Measurements from ENCODE around the gene ZNF417.

- TF ChIP-seq POLR2A (IDR thresholded peaks at IDR 0.05) (peak in 1 of 2 donors; percentile 64), CTCF (IDR thresholded peaks at IDR 0.05) (peak in 5 of 6 experiments; percentile 55 to 82 (median 65))
Measured at GRCh38 chr19:57947419-57948134, 31.2 kb upstream of the ZNF417 start, which contains the start of gene ZNF256.
